NT2/D1 (cell line): ENCODE measurements around the gene CDK2AP2.
A peak's percentile ranks its signal among the peaks of the same experiment; 100 is the strongest.
"Not testable (repeated sequence)": the region's sequence is repeated elsewhere in the genome, so short reads cannot be mapped to it uniquely, and the experiment has no call there.

ENCODE experiments used
- DNase-seq: peaks from one replicate; pipeline ENCODE4 v3.0.0-alpha.2; 2011; ENCODE audit warnings: low read depth, low spot score
- H3K27me3 ChIP-seq: 2 replicates; pipeline ENCODE4 v1.6.0; 2011; ENCODE audit warnings: mild to moderate bottlenecking; ENCODE audit not compliant: insufficient read length, insufficient read depth
- H3K36me3 ChIP-seq: 2 replicates; pipeline ENCODE4 v1.6.1; 2011; ENCODE audit warnings: mild to moderate bottlenecking, low read length, mixed read lengths; ENCODE audit not compliant: insufficient read depth, insufficient read length
- H3K4me1 ChIP-seq: 2 replicates; pipeline ENCODE4 v1.5.1; 2011; ENCODE audit not compliant: insufficient read depth, insufficient read length
- H3K4me3 ChIP-seq: 2 replicates; pipeline ENCODE4 v1.5.1; 2011; ENCODE audit warnings: low read depth; ENCODE audit not compliant: insufficient read length
- H3K9ac ChIP-seq: 2 replicates; pipeline ENCODE4 v1.6.0; 2011; ENCODE audit warnings: low read depth; ENCODE audit not compliant: insufficient read length
- H3K9me3 ChIP-seq: 2 replicates; pipeline ENCODE4 v1.5.1; 2011; ENCODE audit warnings: mild to moderate bottlenecking, low read length; ENCODE audit not compliant: insufficient read depth
- SUZ12 ChIP-seq: IDR thresholded peaks from 2 replicates; pipeline ENCODE4 v1.6.1; 2011; ENCODE audit not compliant: insufficient read length, insufficient read depth; ENCODE audit errors: extremely low read depth
- YY1 ChIP-seq: IDR thresholded peaks from 2 replicates; pipeline ENCODE4 v1.6.1; 2011; ENCODE audit not compliant: insufficient read length, insufficient read depth
- ZNF274 ChIP-seq: IDR thresholded peaks from 2 replicates; pipeline ENCODE4 v1.6.1; 2011; ENCODE audit warnings: mild to moderate bottlenecking, low read depth, low read length

CDK2AP2 gene

GRCh38 chr11:67470337-67471002 is 37.5 kb downstream of the CDK2AP2 start:
- Histone ChIP-seq H3K9ac (no peak overlapping the region), H3K4me1 (peaks cover 21% of the 10 kb centered on the region), H3K27me3 (no peaks in the 10 kb centered on the region), H3K9me3 (no peaks in the 10 kb centered on the region; the same call in 1 of the 2 replicates), H3K36me3 (no peaks in the 10 kb centered on the region), H3K4me3 (no peak overlapping the region)
- TF ChIP-seq YY1 = no peak
- no peak for TF ChIP-seq ZNF274
- no peak for TF ChIP-seq SUZ12
- DNase-seq = no peak

DNA sequence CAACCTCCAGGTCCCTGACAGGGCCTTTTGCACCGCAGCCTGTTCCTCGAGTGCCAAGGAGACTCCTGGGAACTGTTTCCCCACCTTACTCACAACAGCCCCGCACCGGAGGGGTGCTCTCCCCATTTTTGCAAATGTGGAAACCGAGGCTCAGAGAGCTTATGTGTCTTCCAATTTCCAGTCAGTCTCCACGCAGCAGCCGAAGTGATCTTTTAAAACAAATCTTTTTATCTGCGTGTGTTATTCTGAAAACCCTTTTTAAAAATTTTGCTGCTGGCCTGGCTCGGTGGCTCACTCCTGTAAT is 38.5 kb downstream of the CDK2AP2 start:
- no peaks in the 10 kb centered on the region for H3K9me3 ChIP-seq
- peak overlapping the region; percentile 84 for H3K4me3 ChIP-seq
- H3K4me1 ChIP-seq = peaks cover 24% of the 10 kb centered on the region
- TF ChIP-seq SUZ12 (no peak), ZNF274 (no peak), YY1 (no peak)
- peak overlapping the region; percentile 84 for H3K9ac ChIP-seq
- no peaks in the 10 kb centered on the region for H3K27me3 ChIP-seq
- H3K36me3 ChIP-seq = no peaks in the 10 kb centered on the region
- DNase-seq = no peak

GRCh38 chr11:67468759-67469507 is 39.0 kb downstream of the CDK2AP2 start, which contains the start of gene TMEM134:
Gene TMEM134, minus strand, starts transcription at chr11:67469251. Its CDS starts 59 bp downstream, at chr11:67469192.
- peak within 1 kb of the TSS; percentile 97 for H3K9ac ChIP-seq
- H3K27me3 ChIP-seq = no peaks in the 10 kb centered on the region
- H3K4me1 ChIP-seq = peaks cover 26% of the 10 kb centered on the region
- peak; percentile 48 for TF ChIP-seq YY1
- TF ChIP-seq SUZ12 = no peak
- peak within 1 kb of the TSS; percentile 84 for H3K4me3 ChIP-seq
- H3K36me3 ChIP-seq = no peaks in the 10 kb centered on the region
- no peaks in the 10 kb centered on the region for H3K9me3 ChIP-seq
- peak; percentile 95 for DNase-seq

DNA sequence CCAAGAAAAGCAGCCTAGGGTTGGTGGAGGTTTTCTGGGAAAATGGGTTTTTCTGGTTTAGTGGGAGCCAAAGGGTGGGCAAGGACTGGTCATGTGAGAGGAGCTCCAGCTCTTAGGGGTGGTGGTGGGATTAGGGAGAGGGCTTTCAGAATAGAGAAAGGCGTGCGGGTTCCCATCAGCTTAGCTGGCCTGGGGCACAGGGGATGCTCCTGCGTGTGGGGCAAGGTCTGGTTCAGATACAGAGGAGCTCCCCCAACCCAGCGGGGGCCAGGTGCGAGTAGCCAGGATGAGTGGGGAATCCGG is 39.6 kb downstream of the CDK2AP2 start:
- Histone ChIP-seq H3K27me3 (no peaks in the 10 kb centered on the region), H3K4me3 (peak overlapping the region; percentile 84), H3K9me3 (no peaks in the 10 kb centered on the region), H3K4me1 (peaks cover 29% of the 10 kb centered on the region), H3K9ac (peak overlapping the region; percentile 97), H3K36me3 (no peaks in the 10 kb centered on the region)
- no peak for DNase-seq
- TF ChIP-seq SUZ12 (no peak), ZNF274 (no peak), YY1 (no peak)

DNA sequence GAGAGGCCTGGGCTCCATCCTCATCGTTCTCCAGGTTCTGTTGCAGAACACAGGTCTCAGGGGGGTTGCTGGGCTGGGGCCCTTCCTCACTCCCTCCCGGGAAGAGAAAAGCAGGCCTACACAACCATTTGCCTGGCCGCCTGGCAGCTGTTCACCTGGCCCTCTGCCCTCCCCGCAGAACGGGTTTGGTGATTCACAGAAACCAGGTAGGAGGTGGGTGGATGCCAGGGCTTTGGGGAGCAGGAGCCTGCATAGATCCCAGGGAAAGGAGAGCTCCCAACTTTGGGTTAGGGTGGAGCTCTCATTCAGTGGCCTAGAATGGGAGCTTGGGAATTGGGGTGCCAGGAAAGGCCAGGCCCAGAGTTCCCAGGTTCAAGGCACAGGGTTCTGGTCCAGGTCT is 39.9 kb downstream of the CDK2AP2 start:
- TF ChIP-seq ZNF274 (no peak), YY1 (no peak), SUZ12 (no peak)
- H3K9me3 ChIP-seq = no peaks in the 10 kb centered on the region
- peak overlapping the region; percentile 97 for H3K9ac ChIP-seq
- DNase-seq = no peak
- peaks cover 31% of the 10 kb centered on the region for H3K4me1 ChIP-seq
- no peaks in the 10 kb centered on the region for H3K36me3 ChIP-seq
- H3K4me3 ChIP-seq = peak overlapping the region; percentile 84
- no peaks in the 10 kb centered on the region for H3K27me3 ChIP-seq

DNA sequence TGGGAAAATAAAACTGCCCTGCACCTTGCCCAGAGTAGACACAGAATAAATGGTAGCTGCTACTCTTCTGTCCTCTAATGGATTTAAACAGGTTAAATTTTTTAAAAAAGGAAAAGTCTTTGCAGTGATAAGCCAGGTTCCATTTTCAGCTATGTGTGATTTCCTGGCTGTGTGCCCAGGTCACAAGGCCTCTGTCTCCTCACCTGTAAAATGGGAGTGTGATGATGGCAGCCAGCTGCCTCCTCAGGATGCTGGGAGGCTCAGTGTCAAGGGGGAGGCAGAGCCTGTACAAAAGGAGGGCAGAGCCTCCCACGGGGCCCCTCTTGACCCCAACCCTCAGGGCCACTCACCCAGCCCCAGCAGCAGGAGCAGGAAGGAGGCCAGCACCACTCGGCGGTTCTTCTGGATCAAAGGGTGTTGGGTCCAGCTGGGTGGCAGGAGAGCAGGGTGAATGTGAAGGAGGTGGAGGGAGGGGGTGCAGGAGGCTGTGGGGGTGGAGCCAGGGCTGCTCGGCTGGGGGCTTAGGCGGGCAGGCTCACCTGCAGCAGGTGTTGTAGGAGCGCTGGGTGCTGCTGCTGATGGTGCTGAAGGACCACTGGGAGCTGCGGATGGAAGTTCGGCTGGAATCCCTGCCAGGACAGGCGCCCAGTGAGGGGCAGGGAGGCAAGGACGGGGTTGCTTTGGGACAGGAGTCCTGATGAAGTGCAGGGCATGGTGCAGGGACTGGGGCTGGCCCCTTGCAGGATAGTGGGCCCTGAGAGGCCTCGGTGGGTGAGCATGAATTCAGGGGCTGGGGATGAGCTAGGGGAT is 40.8 kb downstream of the CDK2AP2 start:
- DNase-seq = no peak
- H3K9ac ChIP-seq = peak overlapping the region; percentile 97
- peaks cover 31% of the 10 kb centered on the region for H3K4me1 ChIP-seq
- H3K9me3 ChIP-seq = no peaks in the 10 kb centered on the region
- TF ChIP-seq ZNF274 = no peak
- no peak for TF ChIP-seq YY1
- TF ChIP-seq SUZ12 = no peak
- no peaks in the 10 kb centered on the region for H3K27me3 ChIP-seq
- H3K4me3 ChIP-seq = no peak overlapping the region
- no peaks in the 10 kb centered on the region for H3K36me3 ChIP-seq

- TF ChIP-seq ZNF274 (no peak), SUZ12 (no peak), YY1 (no peak)
These were observed 41.6 kb downstream of the CDK2AP2 start for GRCh38 chr11:67466367-67466766.

DNA sequence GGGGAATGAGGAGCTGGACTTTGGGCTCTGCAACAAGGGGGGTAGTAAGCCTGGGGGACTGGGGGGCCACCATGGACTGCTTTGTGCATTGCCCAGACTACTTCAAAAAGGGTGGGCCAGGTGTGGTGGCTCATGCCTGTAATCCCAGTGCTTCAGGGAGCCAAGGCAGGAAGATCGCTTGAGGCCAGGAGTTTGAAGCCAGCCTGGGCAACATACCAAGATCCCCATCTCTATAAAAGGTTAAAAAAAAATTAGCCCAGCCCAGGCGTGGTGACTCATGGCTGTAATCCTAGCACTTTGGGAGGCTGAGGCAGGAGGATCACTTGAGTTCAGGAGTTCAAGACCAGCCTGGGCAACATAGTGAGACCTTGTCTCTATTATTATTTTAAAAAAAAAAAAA is 42.4 kb downstream of the CDK2AP2 start:
- not testable (repeated sequence) for H3K9me3 ChIP-seq, H3K36me3 ChIP-seq, DNase-seq, H3K27me3 ChIP-seq
- H3K4me3 ChIP-seq = peak overlapping the region; percentile 81
- peak overlapping the region; percentile 94 for H3K9ac ChIP-seq
- H3K4me1 ChIP-seq = peaks cover 30% of the 10 kb centered on the region

More at GRCh38 chr11:67466367-67466766, 41.6 kb downstream of the CDK2AP2 start:
- no peak for DNase-seq
- no peaks in the 10 kb centered on the region for H3K27me3 ChIP-seq
- H3K9ac ChIP-seq = peak overlapping the region; percentile 97
- H3K4me1 ChIP-seq = peaks cover 31% of the 10 kb centered on the region
- H3K36me3 ChIP-seq = no peaks in the 10 kb centered on the region
- H3K4me3 ChIP-seq = no peak overlapping the region
- H3K9me3 ChIP-seq = no peaks in the 10 kb centered on the region
